NCI-H226 (cell line): ENCODE results near the gene PRSS37.
"Not testable (repeated sequence)": the region's sequence is repeated elsewhere in the genome, so short reads cannot be mapped to it uniquely, and the experiment has no call there.

Experiments used
- DNase-seq: peaks from one replicate; pipeline ENCODE4 v3.0.0-alpha.2; 2015

Gene PRSS37

GRCh38 chr7:141841385-141841784 is at the start of gene PRSS37:
Gene PRSS37, minus strand, starts transcription at chr7:141841485. Its CDS starts 436 bp downstream, at chr7:141841049.
- DNase-seq = no peak

GRCh38 chr7:141889321-141889720 is 48.0 kb upstream of the PRSS37 start:
- no peak for DNase-seq

GRCh38 chr7:141884539-141885225 is 43.4 kb upstream of the PRSS37 start:
- no peak for DNase-seq

- DNase-seq = no peak
These were observed 39.7 kb upstream of the PRSS37 start for GRCh38 chr7:141880960-141881359.

- DNase-seq = no peak
These were observed 36.1 kb upstream of the PRSS37 start for GRCh38 chr7:141877365-141877764.

- DNase-seq = no peak
These were observed 35.1 kb upstream of the PRSS37 start for GRCh38 chr7:141876371-141876770.

GRCh38 chr7:141875453-141875852 is 34.2 kb upstream of the PRSS37 start:
- no peak for DNase-seq

- no peak for DNase-seq
These were observed 33.5 kb upstream of the PRSS37 start for GRCh38 chr7:141874787-141875186.

- DNase-seq = no peak
These were observed 31.6 kb upstream of the PRSS37 start for GRCh38 chr7:141872931-141873330.

- peak; percentile 17 for DNase-seq
These were observed 25.7 kb upstream of the PRSS37 start for GRCh38 chr7:141866974-141867373.

- DNase-seq = peak; percentile 29
These were observed 23.6 kb upstream of the PRSS37 start for GRCh38 chr7:141864765-141865447.

GRCh38 chr7:141860207-141860606 is 18.9 kb upstream of the PRSS37 start:
- DNase-seq = no peak

GRCh38 chr7:141847996-141848395 is 6.7 kb upstream of the PRSS37 start:
- no peak for DNase-seq

GRCh38 chr7:141844256-141844655 is 3.0 kb upstream of the PRSS37 start:
- DNase-seq = no peak

GRCh38 chr7:141842904-141843303 is 1.6 kb upstream of the PRSS37 start:
- no peak for DNase-seq

GRCh38 chr7:141840708-141841107 is 577 bp downstream of the PRSS37 start:
- DNase-seq = no peak

GRCh38 chr7:141839256-141839655 is 2.0 kb downstream of the PRSS37 start:
- no peak for DNase-seq

GRCh38 chr7:141838581-141838980 is 2.7 kb downstream of the PRSS37 start:
- DNase-seq = no peak

GRCh38 chr7:141837683-141838082 is 3.6 kb downstream of the PRSS37 start:
- no peak for DNase-seq

GRCh38 chr7:141822432-141822831 is 18.9 kb downstream of the PRSS37 start:
- not testable (repeated sequence) for DNase-seq

- no peak for DNase-seq
These were observed 21.2 kb downstream of the PRSS37 start for GRCh38 chr7:141820067-141820466.

- DNase-seq = no peak
These were observed 48.8 kb downstream of the PRSS37 start for GRCh38 chr7:141792526-141792925.

GRCh38 chr7:141789917-141790316 is 51.4 kb downstream of the PRSS37 start, which contains the start of gene TAS2R5:
Gene TAS2R5, plus strand, starts transcription at chr7:141790217. Its CDS starts 145 bp downstream, at chr7:141790362.
- DNase-seq = no peak

GRCh38 chr7:141788296-141788695 is 53.0 kb downstream of the PRSS37 start:
- DNase-seq = no peak
